IPS DF 6.9 (cell line): ENCODE data around the gene C17orf113.

Experiments
- DNase-seq: peaks from one replicate; pipeline ENCODE4 v3.0.0-alpha.2; 2013; ENCODE audit warnings: low read depth, low spot score
- H3K27ac ChIP-seq: one replicate; pipeline ENCODE4 v1.5.1; 2013; ENCODE audit warnings: low read length, control low read depth
- H3K27me3 ChIP-seq: 2 replicates; pipeline ENCODE4 v1.6.1; 2013; ENCODE audit warnings: mild to moderate bottlenecking, low read length; ENCODE audit not compliant: control insufficient read depth, insufficient read depth
- H3K36me3 ChIP-seq: 2 replicates; pipeline ENCODE4 v1.6.1; 2013; ENCODE audit warnings: low read length; ENCODE audit not compliant: control insufficient read depth, insufficient read depth
- H3K4me1 ChIP-seq: 2 replicates; pipeline ENCODE4 v1.6.1; 2013; ENCODE audit warnings: low read length; ENCODE audit not compliant: control insufficient read depth, insufficient read depth
- H3K4me3 ChIP-seq: 2 replicates; pipeline ENCODE4 v1.5.1; 2013; ENCODE audit warnings: mild to moderate bottlenecking, low read length
- H3K9me3 ChIP-seq: 2 replicates; pipeline ENCODE4 v1.6.1; 2013; ENCODE audit warnings: low read length, inconsistent platforms; ENCODE audit not compliant: control insufficient read depth, insufficient read depth
- WGBS: extraction: QIAGEN DNeasy Blood & Tissue Kit; methylation state at CpG from one replicate; pipeline ENCODE4 v1.1.7; 2013; ENCODE audit warnings: mixed read lengths, missing lambda C conversion rate; ENCODE audit not compliant: insufficient read length, insufficient coverage; 5-methylcytosine and 5-hydroxymethylcytosine counted together

The C17orf113 gene

GRCh38 chr17:42050393-42051012, at the start of gene C17orf113:
C17orf113 (minus strand) TSS chr17:42050601; CDS start chr17:42043376, 7,225 bp downstream.
- Histone ChIP-seq H3K27me3 (no peaks in the 10 kb centered on the region), H3K36me3 (no peaks in the 10 kb centered on the region), H3K4me3 (peak within 1 kb of the TSS; percentile 68; the same call in 1 of the 2 replicates), H3K9me3 (no peaks in the 10 kb centered on the region), H3K27ac (no peak within 1 kb of the TSS), H3K4me1 (0 out of 2 replicates have a peak, but pooled peaks cover 7% of the 10 kb centered on the region)
- no peak for DNase-seq
- no CpG with 5 or more reads among the region's 65 CpGs for WGBS

- Histone ChIP-seq H3K27ac (no peak overlapping the region), H3K4me3 (peak overlapping the region; percentile 21; the same call in 1 of the 2 replicates), H3K27me3 (peaks cover 13% of the 10 kb centered on the region; the same call in 1 of the 2 replicates), H3K36me3 (peaks cover 5% of the 10 kb centered on the region; the same call in 1 of the 2 replicates), H3K9me3 (no peaks in the 10 kb centered on the region), H3K4me1 (peaks cover 3% of the 10 kb centered on the region)
- DNase-seq, result no peak
- no CpG with 5 or more reads among the region's 14 CpGs for WGBS
Measured at GRCh38 chr17:42098730-42099399, 48.5 kb upstream of the C17orf113 start.

- H3K36me3 ChIP-seq, result peaks cover 3% of the 10 kb centered on the region; the same call in 1 of the 2 replicates
- peaks cover 13% of the 10 kb centered on the region; the same call in 1 of the 2 replicates for H3K27me3 ChIP-seq
- no peaks in the 10 kb centered on the region; the same call in 1 of the 2 replicates for H3K4me1 ChIP-seq
- no CpG with 5 or more reads among the region's 52 CpGs for WGBS
- no peak for DNase-seq
- no peak within 1 kb of the TSS for H3K27ac ChIP-seq
- peak within 1 kb of the TSS; percentile 24; the same call in 1 of the 2 replicates for H3K4me3 ChIP-seq
- no peaks in the 10 kb centered on the region for H3K9me3 ChIP-seq
Measured at GRCh38 chr17:42097691-42098631, 47.6 kb upstream of the C17orf113 start, which contains the start of gene ZNF385C. ZNF385C (minus strand) TSS chr17:42098473; CDS start chr17:42063056, 35,417 bp downstream.

GRCh38 chr17:42096360-42097111, 46.1 kb upstream of the C17orf113 start:
- WGBS, result no CpG with 5 or more reads among the region's 8 CpGs
- no peak overlapping the region for H3K27ac ChIP-seq
- H3K4me1 ChIP-seq, result peaks cover 1% of the 10 kb centered on the region

DNA sequence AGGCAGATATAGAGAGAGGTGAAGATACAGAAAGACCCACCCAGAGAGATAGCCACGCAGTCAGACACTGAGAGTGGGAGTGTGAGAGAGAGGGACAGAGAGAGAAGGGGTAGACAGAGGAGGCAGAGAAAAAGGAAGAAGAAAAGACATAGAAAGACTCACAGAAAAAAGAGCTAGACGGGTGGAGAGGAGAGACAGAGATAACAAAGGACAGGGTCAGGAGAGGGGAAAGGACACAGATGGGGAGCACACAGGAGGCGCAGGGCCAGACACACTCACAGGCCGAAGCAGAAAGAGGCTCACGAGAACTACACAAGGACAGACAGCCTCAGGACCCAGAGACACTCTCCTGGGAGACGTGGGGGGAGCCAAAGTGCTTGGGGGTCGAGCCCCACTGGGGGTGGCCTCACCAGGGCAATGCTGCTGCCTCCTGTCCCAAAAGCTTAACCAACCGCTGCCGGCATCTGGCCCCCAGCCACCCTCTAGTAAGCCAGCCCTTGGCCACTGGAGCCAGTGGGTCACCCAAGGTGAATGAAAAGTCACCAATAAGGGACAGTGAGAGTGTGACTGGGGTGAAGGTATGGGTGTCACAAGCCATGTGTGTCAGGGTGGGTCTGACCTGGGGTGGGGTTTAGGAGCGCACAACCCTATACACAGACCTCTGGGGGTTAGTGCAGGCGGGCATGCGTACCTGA, 44.1 kb upstream of the C17orf113 start:
- Histone ChIP-seq H3K27ac (no peak overlapping the region), H3K27me3 (peaks cover 13% of the 10 kb centered on the region; the same call in 1 of the 2 replicates), H3K9me3 (no peaks in the 10 kb centered on the region), H3K36me3 (peaks cover 3% of the 10 kb centered on the region; the same call in 1 of the 2 replicates), H3K4me3 (no peak overlapping the region), H3K4me1 (peaks cover 1% of the 10 kb centered on the region)
- WGBS, result no CpG with 5 or more reads among the region's 12 CpGs
- no peak for DNase-seq

More at GRCh38 chr17:42096360-42097111, 46.1 kb upstream of the C17orf113 start:
- Histone ChIP-seq H3K4me3 (no peak overlapping the region), H3K36me3 (peaks cover 3% of the 10 kb centered on the region; the same call in 1 of the 2 replicates), H3K9me3 (no peaks in the 10 kb centered on the region), H3K27me3 (peaks cover 13% of the 10 kb centered on the region; the same call in 1 of the 2 replicates)
- DNase-seq, result no peak

GRCh38 chr17:42092939-42093338, 42.5 kb upstream of the C17orf113 start:
- no CpG with 5 or more reads among the region's 6 CpGs for WGBS
- peaks cover 3% of the 10 kb centered on the region; the same call in 1 of the 2 replicates for H3K36me3 ChIP-seq
- no peaks in the 10 kb centered on the region for H3K9me3 ChIP-seq
- no peak overlapping the region for H3K27ac ChIP-seq
- no peak for DNase-seq
- peaks cover 1% of the 10 kb centered on the region; the same call in 1 of the 2 replicates for H3K4me1 ChIP-seq
- H3K4me3 ChIP-seq, result no peak overlapping the region
- peaks cover 10% of the 10 kb centered on the region; the same call in 1 of the 2 replicates for H3K27me3 ChIP-seq

DNA sequence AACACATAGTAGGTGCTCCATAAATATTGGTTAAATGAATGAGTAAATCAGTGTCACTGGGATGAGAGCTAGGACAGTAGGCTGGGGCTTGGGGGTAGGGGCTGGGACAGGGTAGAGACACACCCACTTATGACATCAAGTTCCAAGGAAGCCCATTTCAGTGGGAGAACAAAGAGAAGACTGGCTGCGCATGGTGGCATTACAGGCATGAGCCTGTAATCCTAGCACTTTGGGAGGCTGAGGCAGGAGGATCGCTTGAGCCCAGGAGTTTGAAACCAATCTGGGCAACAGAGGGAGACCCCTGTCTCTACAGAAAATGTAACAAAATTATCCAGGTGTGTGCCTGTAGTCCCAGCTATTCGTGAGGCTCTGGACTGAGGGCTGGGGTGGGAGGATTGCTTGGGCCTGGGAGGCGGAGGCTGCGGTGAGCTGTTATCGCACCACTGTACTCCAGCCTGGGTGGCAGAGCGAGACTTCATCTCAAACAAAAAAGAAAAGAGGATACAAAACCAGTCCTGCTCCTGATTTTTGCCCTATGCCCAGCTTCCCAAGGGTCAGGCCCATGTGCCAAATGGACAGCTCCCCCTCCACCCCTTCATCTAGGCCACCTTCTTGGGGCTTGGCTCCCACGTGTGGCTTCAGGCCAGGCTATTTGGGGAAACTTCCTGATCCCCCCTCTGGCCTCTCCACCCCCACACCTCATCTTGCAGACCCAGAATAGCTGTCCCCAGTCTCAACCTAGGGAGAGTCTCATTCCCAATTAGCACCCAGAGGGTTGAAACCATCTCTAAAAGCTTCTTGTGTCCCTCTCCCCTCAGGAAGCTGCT, 40.8 kb upstream of the C17orf113 start:
- peaks cover 1% of the 10 kb centered on the region; the same call in 1 of the 2 replicates for H3K4me1 ChIP-seq
- no peak overlapping the region for H3K4me3 ChIP-seq
- no peaks in the 10 kb centered on the region for H3K9me3 ChIP-seq
- WGBS, result no CpG with 5 or more reads among the region's 8 CpGs
- peaks cover under 1% of the 10 kb centered on the region; the same call in 1 of the 2 replicates for H3K36me3 ChIP-seq
- DNase-seq, result no peak
- H3K27ac ChIP-seq, result no peak overlapping the region
- H3K27me3 ChIP-seq, result no peaks in the 10 kb centered on the region

DNA sequence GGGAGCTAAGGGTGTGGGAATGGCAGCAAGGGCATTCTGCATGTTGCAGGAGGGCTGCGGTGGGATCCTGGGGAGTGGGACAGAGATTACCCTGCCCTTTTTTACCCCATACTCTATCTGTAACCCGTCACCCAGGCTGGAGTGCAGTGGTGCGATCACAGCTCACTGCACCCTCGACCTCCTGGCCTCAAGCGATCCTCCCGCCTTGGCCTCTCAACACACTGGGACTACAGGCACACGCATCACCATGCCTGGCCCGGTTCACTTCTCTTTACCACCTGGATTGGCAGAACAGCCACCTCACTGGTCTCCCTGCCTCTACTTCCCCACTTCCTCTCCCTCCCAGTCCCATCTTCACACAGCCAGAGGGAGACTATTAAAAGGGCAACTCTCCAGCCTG, 38.3 kb upstream of the C17orf113 start:
- WGBS, result no CpG with 5 or more reads among the region's 8 CpGs
- H3K4me1 ChIP-seq, result peaks cover 1% of the 10 kb centered on the region; the same call in 1 of the 2 replicates
- no peaks in the 10 kb centered on the region for H3K27me3 ChIP-seq
- no peaks in the 10 kb centered on the region for H3K9me3 ChIP-seq
- no peaks in the 10 kb centered on the region for H3K36me3 ChIP-seq
- no peak overlapping the region for H3K27ac ChIP-seq
- DNase-seq, result no peak
- no peak overlapping the region for H3K4me3 ChIP-seq
